ENCODE measurements around the gene KLKB1.
"Not testable (repeated sequence)": the region's sequence is repeated elsewhere in the genome, so short reads cannot be mapped to it uniquely, and the experiment has no call there.

KLKB1 gene

GRCh38 chr4:186264660-186265059 is 37.4 kb downstream of the KLKB1 start:
- CTCF ChIA-PET, result no interaction called here
- Histone ChIP-seq H3K27ac (ENCODE audit: extremely low read depth, low read depth, low read length) (no peak overlapping the region), H3K4me3 (ENCODE audit: low read depth, low read length) (no peak overlapping the region), H3K4me1 (ENCODE audit: control insufficient read depth, insufficient read depth, low read length) (no peaks in the 10 kb centered on the region), H3K9me3 (ENCODE audit: control insufficient read depth, insufficient read depth, low read depth, low read length) (no peaks in the 10 kb centered on the region), H3K36me3 (ENCODE audit: control insufficient read depth in 2 of 2, insufficient read depth in 1 of 2, low read length in 2 of 2) (no peaks in the 10 kb centered on the region)
- POLR2A ChIA-PET, result no interaction called here
- TF ChIP-seq MZF1 (tag by site-specific recombination; IDR thresholded peaks at IDR 0.05; ENCODE audit: borderline replicate concordance) (no peak), ZNF184 (tag by site-specific recombination; IDR thresholded peaks at IDR 0.05) (no peak), ZNF18 (tag by site-specific recombination; IDR thresholded peaks at IDR 0.05) (no peak), ZNF610 (tag by site-specific recombination; IDR thresholded peaks at IDR 0.05; ENCODE audit: borderline replicate concordance) (no peak)

- POLR2A ChIA-PET; H3K27ac ChIP-seq (ENCODE audit: extremely low read depth, low read depth, low read length); H3K4me1 ChIP-seq (ENCODE audit: control insufficient read depth, insufficient read depth, low read length); H3K4me3 ChIP-seq (ENCODE audit: low read depth, low read length); H3K9me3 ChIP-seq (ENCODE audit: control insufficient read depth, insufficient read depth, low read depth, low read length); H3K36me3 ChIP-seq (ENCODE audit: control insufficient read depth in 2 of 2, insufficient read depth in 1 of 2, low read length in 2 of 2): not testable (repeated sequence)
- CTCF ChIA-PET, result interaction anchor here (1.0 kb wide), 1 partner anchor 15 kb away, joined by 4 read pairs; no protein-coding TSS in a partner anchor
Measured at GRCh38 chr4:186265250-186265649, 37.9 kb downstream of the KLKB1 start.

DNA sequence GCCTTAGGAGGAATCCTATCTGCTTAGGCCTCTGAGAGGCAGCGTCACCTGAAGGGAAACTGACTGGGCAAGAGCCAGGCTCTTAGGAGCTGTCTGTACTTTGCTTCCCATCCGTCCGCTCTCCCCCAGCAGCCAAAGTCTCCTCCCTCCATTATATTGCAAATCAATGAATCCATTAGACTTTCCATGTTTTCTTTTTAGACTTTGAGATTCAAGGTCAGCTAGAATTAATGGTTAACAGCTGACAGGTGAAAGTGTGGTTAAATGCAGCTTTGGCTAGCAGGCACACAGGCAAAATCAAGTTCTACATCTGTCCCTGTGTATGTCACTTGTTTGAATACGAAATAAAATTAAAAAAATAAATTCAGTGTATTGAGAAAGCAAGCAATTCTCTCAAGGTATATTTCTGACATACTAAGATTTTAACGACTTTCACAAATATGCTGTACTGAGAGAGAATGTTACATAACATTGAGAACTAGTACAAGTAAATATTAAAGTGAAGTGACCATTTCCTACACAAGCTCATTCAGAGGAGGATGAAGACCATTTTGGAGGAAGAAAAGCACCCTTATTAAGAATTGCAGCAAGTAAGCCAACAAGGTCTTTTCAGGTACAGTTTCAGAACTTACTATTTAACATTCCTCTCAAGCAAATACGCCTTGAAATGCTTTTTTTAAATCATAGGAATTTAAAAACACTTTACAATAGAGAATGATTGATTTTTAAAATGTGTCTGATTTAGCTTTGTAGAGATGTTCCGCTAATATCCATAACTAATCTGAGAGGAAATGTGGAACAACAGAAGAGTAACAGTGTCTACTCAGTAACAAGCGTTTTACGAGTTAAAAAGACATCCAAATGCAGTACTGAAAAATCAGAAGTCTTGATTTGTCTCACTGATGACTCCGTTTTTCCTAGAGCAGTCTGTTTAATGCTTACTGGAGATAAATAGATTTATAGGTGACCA is 38.7 kb downstream of the KLKB1 start, which contains the start of gene F11:
TSS of gene F11 (plus strand) at position 507 of the 970 bp plus-strand sequence. CDS start 948 bp downstream, outside the sequence.
- POLR2A ChIA-PET, result no interaction called here
- Histone ChIP-seq H3K9me3 (ENCODE audit: control insufficient read depth, insufficient read depth, low read depth, low read length) (no peaks in the 10 kb centered on the region), H3K4me1 (ENCODE audit: control insufficient read depth, insufficient read depth, low read length) (no peaks in the 10 kb centered on the region), H3K27ac (ENCODE audit: extremely low read depth, low read depth, low read length) (no peak within 1 kb of the TSS), H3K4me3 (ENCODE audit: low read depth, low read length) (no peak within 1 kb of the TSS), H3K36me3 (ENCODE audit: control insufficient read depth in 2 of 2, insufficient read depth in 1 of 2, low read length in 2 of 2) (no peaks in the 10 kb centered on the region)
- CTCF ChIA-PET, result interaction anchor here (0.5 to 1.0 kb wide), 3 partner anchors 14 to 1729 kb away, joined by 3 to 4 read pairs (median 3); no protein-coding TSS in a partner anchor
- TF ChIP-seq ZNF416 (tag by site-specific recombination; IDR thresholded peaks at IDR 0.05), result no peak
- no peak for TF ChIP-seq ZNF292 (tag by site-specific recombination; IDR thresholded peaks at IDR 0.05; ENCODE audit: borderline replicate concordance, low read depth)
- no peak for TF ChIP-seq ZNF202 (tag by site-specific recombination; IDR thresholded peaks at IDR 0.05; ENCODE audit: borderline replicate concordance)
- no peak for TF ChIP-seq ZNF555 (tag by site-specific recombination; conservative IDR thresholded peaks at IDR 0.05)
- no peak for TF ChIP-seq ZFHX2 (tag by site-specific recombination; conservative IDR thresholded peaks at IDR 0.05)
- TF ChIP-seq ZNF132 (tag by site-specific recombination; IDR thresholded peaks at IDR 0.05; ENCODE audit: borderline replicate concordance), result no peak
- TF ChIP-seq IKZF3 (tag by site-specific recombination; IDR thresholded peaks at IDR 0.05), result no peak
- TF ChIP-seq, protein P1, sequence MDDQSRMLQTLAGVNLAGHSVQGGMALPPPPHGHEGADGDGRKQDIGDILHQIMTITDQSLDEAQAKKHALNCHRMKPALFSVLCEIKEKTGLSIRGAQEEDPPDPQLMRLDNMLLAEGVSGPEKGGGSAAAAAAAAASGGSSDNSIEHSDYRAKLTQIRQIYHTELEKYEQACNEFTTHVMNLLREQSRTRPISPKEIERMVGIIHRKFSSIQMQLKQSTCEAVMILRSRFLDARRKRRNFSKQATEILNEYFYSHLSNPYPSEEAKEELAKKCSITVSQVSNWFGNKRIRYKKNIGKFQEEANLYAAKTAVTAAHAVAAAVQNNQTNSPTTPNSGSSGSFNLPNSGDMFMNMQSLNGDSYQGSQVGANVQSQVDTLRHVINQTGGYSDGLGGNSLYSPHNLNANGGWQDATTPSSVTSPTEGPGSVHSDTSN (CRISPR knock-in tag; IDR thresholded peaks at IDR 0.05), result no peak
- TF ChIP-seq ZNF214 (tag by site-specific recombination; IDR thresholded peaks at IDR 0.05; ENCODE audit: borderline replicate concordance), result no peak
- TF ChIP-seq, protein P2, sequence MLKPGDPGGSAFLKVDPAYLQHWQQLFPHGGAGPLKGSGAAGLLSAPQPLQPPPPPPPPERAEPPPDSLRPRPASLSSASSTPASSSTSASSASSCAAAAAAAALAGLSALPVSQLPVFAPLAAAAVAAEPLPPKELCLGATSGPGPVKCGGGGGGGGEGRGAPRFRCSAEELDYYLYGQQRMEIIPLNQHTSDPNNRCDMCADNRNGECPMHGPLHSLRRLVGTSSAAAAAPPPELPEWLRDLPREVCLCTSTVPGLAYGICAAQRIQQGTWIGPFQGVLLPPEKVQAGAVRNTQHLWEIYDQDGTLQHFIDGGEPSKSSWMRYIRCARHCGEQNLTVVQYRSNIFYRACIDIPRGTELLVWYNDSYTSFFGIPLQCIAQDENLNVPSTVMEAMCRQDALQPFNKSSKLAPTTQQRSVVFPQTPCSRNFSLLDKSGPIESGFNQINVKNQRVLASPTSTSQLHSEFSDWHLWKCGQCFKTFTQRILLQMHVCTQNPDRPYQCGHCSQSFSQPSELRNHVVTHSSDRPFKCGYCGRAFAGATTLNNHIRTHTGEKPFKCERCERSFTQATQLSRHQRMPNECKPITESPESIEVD (tag by site-specific recombination; IDR thresholded peaks at IDR 0.05), result no peak
- TF ChIP-seq ZNF239 (tag by site-specific recombination; IDR thresholded peaks at IDR 0.05), result no peak

Measured in HEK293 (cell line).